ENCODE data around the gene APOO.

DNA sequence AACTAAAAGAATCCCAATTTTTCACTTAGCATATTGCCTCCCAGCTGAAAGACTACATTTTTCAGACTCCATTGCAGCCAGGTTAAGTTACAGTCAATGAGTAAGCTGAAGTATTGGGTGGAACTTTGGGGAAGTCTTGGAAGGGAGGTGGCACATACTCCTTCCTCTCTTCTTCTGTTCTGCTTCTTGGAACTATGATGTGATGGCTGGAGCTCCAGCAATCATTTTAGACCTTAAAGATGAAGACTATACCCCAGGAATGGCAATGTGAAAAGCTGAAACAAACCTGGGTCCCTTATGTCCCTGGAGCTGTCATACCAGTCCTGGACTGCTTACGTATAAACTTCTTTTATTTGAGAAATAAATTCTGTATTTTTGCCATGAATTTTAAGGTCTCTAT lies 93.9 kb downstream of the APOO start:
- TF ChIP-seq, protein P1, sequence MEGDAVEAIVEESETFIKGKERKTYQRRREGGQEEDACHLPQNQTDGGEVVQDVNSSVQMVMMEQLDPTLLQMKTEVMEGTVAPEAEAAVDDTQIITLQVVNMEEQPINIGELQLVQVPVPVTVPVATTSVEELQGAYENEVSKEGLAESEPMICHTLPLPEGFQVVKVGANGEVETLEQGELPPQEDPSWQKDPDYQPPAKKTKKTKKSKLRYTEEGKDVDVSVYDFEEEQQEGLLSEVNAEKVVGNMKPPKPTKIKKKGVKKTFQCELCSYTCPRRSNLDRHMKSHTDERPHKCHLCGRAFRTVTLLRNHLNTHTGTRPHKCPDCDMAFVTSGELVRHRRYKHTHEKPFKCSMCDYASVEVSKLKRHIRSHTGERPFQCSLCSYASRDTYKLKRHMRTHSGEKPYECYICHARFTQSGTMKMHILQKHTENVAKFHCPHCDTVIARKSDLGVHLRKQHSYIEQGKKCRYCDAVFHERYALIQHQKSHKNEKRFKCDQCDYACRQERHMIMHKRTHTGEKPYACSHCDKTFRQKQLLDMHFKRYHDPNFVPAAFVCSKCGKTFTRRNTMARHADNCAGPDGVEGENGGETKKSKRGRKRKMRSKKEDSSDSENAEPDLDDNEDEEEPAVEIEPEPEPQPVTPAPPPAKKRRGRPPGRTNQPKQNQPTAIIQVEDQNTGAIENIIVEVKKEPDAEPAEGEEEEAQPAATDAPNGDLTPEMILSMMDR (IDR thresholded peaks at IDR 0.05) = no peak
- no peak for TF ChIP-seq POLR2A (IDR thresholded peaks at IDR 0.05)

Measured in testis (tissue), 2 donors.